Mononuclear cell (primary cell): Measurements from ENCODE around the gene ZCCHC14. TPM values are rescaled to one million over a fixed set of nuclear protein-coding genes. Genes with fewer than 3 reads are reported as not detected.
A peak's percentile ranks its signal among the peaks of the same experiment; 100 is the strongest.

ENCODE experiments used
- H3K27me3 ChIP-seq: 2 replicates; pipeline ENCODE4 v1.6.0; 2011; ENCODE audit warnings: low read length, control low read depth; ENCODE audit not compliant: insufficient read depth
- H3K4me1 ChIP-seq: 2 replicates; pipeline ENCODE4 v1.5.1; 2011; ENCODE audit warnings: mild to moderate bottlenecking, low read length, control low read depth; ENCODE audit not compliant: insufficient read depth
- H3K4me3 ChIP-seq: 2 replicates; pipeline ENCODE4 v1.5.1; 2011; ENCODE audit warnings: mild to moderate bottlenecking, low read length, moderate library complexity
- H3K9me3 ChIP-seq: 2 replicates; pipeline ENCODE4 v1.5.1; 2011; ENCODE audit warnings: low read depth, mild to moderate bottlenecking, control low read depth, low read length
- total RNA-seq: library from RNA; depleted of rRNA; stranded (reverse); fragments of >200 nt; gene quantifications from one replicate; pipeline ENCODE4 v1.2.3, GENCODE V29; 2012

The ZCCHC14 gene
- total RNA-seq, 1 donor, result 6.0 TPM

DNA sequence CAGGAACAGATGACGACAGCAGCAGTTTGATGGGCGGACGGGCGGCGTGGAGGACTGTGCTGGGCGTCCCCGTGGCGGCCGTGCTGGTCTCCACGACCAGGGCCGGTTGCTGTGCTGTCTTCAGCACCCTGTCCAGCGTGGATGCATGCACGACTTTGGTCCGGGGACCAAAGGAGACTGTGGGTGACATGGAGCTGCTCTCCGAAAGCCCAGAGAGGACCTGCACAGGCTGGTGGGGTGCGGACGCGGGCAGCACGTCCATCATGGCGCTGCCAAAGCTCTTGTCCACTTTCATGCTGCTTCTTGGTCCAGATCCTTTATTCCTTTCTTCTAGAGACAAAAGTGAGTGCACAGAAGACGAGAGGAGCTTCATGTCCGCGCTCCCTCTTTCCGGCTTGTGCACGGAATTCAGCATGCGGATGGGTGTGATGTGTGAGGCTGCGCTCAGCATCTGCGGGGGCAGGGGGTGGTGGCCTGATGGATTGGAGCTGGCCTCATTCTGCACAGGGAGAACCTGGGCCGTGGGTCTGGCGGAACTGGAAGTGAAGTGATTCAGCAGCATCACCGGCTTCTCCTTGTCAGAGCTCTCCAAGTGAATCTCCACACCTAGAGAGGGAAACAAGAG lies 80.3 kb downstream of the ZCCHC14 start:
- no peaks in the 10 kb centered on the region for H3K27me3 ChIP-seq
- no peaks in the 10 kb centered on the region for H3K9me3 ChIP-seq
- no peak overlapping the region for H3K4me3 ChIP-seq
- H3K4me1 ChIP-seq, result no peaks in the 10 kb centered on the region

GRCh38 chr16:87411375-87412271 lies 81.2 kb downstream of the ZCCHC14 start:
- H3K27me3 ChIP-seq, result no peaks in the 10 kb centered on the region
- H3K4me3 ChIP-seq, result no peak overlapping the region
- H3K9me3 ChIP-seq, result no peaks in the 10 kb centered on the region
- H3K4me1 ChIP-seq, result peaks cover 5% of the 10 kb centered on the region

DNA sequence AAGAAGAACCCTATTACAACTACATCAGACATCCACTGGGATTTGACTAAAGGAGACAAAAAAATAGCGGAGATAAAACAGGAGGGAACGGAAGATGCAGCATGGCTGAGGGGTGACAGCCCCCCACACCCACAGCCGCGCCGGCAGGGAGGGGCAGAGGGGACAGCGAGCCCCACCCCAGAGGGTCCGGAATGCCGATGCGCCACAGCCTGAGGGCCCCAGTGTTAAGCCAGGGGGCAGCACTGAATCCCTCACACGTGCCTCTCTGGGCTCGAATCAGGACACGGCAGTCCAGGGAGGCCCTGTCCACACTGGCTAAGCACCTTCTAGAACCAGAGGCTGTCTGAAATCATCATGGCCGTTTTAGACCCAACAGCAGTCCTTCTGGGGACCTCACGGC lies 81.9 kb downstream of the ZCCHC14 start:
- Histone ChIP-seq H3K4me3 (no peak overlapping the region), H3K4me1 (peaks cover 9% of the 10 kb centered on the region), H3K9me3 (no peaks in the 10 kb centered on the region), H3K27me3 (no peaks in the 10 kb centered on the region)

DNA sequence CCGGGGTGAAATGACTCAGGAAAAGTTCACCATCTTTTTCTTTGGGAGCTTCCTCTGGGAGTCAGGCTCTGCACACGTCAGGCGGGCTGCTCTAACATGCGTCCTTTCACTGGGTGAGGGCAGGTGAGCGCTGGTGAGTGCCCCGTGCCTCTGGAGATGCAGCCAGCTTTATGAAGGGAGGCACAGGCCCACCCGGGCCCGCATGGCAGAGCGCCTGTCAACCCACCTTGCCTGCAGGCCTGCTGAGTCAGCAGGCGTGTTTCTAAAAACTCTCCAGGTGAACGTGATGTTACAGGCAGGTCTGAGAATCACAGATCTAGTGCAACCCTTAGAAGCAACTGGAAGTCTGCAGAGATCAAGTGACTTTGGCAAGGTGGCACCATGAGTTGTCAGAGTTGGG lies 82.3 kb downstream of the ZCCHC14 start:
- Histone ChIP-seq H3K27me3 (no peaks in the 10 kb centered on the region), H3K4me1 (peaks cover 9% of the 10 kb centered on the region), H3K9me3 (no peaks in the 10 kb centered on the region), H3K4me3 (no peak overlapping the region)

GRCh38 chr16:87409781-87410180 lies 83.0 kb downstream of the ZCCHC14 start:
- H3K27me3 ChIP-seq, result no peaks in the 10 kb centered on the region
- no peak overlapping the region for H3K4me3 ChIP-seq
- peaks cover 9% of the 10 kb centered on the region for H3K4me1 ChIP-seq
- no peaks in the 10 kb centered on the region for H3K9me3 ChIP-seq

DNA sequence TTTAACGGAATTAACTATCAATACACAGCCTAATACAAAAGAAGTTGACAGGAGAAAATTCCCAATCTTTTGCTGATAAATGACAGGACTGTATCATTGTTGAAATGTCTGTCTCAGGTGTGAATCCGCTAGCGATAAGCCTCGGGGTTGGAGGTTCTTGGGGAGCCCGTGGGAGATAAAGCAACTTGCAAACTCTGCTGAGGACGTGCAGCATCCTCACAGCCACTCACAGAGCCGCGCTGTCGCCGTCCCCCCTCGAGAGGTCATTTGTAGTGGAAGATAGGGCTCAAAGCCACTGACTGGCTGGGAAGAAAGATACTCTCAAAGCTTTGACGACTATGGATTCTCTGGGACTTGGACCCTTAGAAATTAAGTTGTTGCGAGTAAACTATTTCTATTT lies 83.7 kb downstream of the ZCCHC14 start:
- H3K4me3 ChIP-seq, result no peak overlapping the region

DNA sequence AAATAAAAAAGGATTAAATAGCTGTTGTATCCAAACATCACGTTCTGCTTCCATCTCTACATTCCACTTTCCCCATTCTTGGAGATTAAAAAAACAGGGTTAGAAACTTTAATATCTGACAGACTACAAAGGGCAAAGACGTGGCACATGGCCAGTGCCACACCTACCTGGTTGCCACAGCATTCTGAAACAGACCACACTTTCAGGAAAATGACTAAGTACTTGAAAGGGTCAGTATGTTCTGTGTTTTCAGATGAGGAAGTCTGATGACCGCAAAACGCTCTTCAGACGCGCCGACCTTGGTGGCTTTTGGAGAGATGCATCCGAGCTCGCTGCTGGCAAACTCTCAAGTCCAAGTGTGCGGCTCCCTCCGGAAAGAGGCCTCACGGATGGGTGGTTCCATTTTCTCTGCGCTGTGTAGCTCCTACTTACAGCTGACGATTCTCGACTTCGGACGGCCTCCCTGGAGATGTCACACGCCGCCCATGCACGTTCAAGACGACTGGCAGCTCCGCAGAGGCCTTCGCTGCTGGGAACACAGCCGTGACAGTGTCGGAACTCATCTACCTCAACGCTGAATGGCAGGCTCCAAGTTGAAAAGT lies 85.2 kb downstream of the ZCCHC14 start:
- Histone ChIP-seq H3K4me3 (no peak overlapping the region), H3K9me3 (no peaks in the 10 kb centered on the region), H3K4me1 (peaks cover 9% of the 10 kb centered on the region), H3K27me3 (no peaks in the 10 kb centered on the region)

More for the DNA sequence above, 83.7 kb downstream of the ZCCHC14 start:
- Histone ChIP-seq H3K9me3 (no peaks in the 10 kb centered on the region), H3K27me3 (no peaks in the 10 kb centered on the region), H3K4me1 (peaks cover 9% of the 10 kb centered on the region)

DNA sequence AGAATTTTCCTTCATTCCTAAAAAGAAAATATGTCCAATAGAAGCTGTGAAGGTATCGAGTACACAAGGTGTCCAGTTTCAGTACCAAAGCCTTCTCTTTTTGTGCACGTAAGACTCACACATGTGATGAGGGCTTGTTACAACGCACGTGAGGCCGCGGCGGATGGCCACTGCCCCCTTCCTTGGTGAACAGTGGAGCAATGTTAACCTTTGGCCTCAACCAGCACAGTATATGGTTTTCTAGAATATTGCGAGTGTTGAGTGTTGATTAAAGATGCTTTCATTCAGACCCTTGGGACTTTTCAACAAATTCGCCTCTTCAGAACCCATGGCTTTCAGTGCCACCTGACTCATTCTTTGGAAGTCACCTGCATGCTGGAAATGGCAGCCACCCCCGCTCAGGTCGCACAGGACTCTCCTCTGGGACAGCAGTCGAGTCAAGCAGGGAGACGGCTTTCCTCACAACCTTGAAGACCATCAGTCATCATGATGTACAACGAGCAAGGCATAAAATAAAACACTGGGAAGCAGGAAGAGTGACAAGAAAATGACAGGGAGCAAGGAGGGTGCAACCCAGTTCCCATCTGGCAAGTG lies 86.2 kb downstream of the ZCCHC14 start:
- Histone ChIP-seq H3K4me3 (no peak overlapping the region), H3K27me3 (no peaks in the 10 kb centered on the region), H3K4me1 (peaks cover 9% of the 10 kb centered on the region), H3K9me3 (no peaks in the 10 kb centered on the region)

DNA sequence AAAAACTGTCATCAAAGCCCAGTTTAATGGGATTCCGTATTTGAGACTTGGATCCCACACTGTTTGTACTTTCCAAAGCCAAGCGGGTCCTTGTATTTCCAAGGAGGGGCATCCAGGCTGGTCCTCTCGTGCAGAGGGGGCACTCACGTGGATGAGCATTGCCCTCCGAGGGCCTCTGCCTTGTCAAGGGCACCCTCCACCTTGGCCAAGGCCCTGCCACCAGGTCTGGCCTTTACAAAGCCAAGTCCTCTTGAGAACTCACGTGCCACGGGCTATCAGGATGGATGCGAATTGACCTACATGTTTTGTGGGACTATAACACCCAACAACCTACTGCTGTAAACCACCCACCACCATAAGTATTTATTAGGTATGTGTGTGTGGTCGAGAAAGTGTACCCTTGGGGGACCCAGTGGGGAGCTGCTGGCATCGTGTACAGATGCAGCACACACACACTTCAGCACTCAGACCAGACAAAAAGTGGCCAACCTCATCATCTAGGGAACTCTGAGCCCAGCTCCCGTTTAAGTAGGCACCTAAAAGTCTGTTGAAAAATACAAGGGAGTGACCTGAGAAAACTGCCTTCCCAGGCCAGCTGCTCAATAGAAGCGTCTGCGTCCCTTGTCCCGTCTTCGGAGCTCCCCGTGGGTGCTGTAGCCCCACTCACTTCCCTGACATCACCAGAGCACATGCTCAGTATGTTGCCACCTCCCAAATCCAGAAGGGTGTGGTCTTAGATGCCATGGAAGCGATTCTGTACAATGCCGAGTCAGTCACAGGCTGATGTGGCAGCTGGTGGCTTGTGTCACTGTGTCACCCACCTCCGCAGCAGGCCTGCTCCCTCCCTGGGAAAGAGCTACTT lies 87.8 kb downstream of the ZCCHC14 start:
- H3K27me3 ChIP-seq, result no peaks in the 10 kb centered on the region
- peaks cover 9% of the 10 kb centered on the region for H3K4me1 ChIP-seq
- no peaks in the 10 kb centered on the region for H3K9me3 ChIP-seq
- H3K4me3 ChIP-seq, result no peak overlapping the region

- H3K4me1 ChIP-seq, result peaks cover 33% of the 10 kb centered on the region
- no peaks in the 10 kb centered on the region for H3K9me3 ChIP-seq
- H3K4me3 ChIP-seq, result no peak overlapping the region
- no peaks in the 10 kb centered on the region for H3K27me3 ChIP-seq
Observed at GRCh38 chr16:87395181-87395842, 97.5 kb downstream of the ZCCHC14 start.

DNA sequence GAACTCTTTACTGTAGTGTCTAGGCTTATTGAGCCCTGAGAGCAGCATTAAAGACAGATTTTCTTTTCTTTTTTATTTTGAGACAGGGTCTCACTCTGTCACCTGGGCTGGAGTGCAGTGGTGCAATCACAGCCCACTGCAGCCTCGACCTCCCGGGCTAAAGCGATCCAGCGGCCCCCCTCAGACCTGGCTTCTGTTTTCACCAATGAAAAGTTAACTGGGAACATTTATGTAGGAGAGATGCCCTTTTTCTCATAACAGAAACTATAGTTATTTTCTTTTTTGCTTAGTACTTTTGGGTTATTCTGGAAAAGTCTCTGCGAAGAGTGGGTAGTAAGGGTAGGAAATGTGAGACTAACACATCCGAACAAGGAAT lies 99.2 kb downstream of the ZCCHC14 start:
- Histone ChIP-seq H3K4me1 (peaks cover 38% of the 10 kb centered on the region), H3K9me3 (no peaks in the 10 kb centered on the region), H3K4me3 (peak overlapping the region; percentile 69), H3K27me3 (no peaks in the 10 kb centered on the region)

DNA sequence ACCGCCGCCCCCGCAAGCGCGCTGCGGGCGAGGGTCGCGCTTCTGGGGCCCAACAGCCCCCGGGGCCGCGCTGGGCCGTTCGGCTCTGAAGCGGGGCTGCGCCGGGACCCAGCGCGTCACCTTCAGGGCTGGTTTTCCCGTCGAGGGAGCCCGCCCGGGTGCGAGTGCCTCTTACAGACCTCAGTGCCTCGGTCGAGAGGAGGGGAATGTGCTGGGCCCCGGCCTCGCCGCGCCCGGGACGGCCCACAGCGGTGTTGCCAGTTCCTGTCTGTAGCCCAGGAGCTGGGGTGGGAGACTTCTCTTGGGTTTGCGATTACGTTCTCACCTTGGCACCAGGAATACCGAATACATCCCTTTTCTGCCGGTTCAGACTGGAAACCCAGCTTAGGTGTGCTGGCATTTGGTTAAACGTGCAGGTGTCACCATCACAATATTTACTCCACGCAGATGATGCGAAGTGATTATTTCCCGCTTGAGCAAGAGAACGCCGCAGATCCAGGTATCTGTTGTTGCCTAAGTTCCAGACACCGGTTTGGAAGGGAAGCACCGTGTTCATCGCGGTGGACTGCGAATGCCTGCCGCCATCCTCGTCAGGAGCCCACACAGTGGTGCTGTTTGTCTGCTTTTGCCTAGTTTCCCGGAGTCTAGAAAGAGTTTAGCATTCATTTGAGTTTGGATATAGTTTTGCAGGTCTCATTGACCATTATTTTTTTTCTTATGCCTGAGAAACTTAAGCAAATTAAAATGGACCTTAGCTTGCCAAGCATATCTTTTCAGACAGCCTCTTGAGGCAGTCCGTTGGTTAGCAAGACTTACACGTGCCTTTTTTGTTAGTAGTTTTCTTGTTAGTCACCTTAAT lies 99.8 kb downstream of the ZCCHC14 start:
- Histone ChIP-seq H3K4me3 (peak overlapping the region; percentile 69), H3K4me1 (peaks cover 40% of the 10 kb centered on the region), H3K27me3 (no peaks in the 10 kb centered on the region), H3K9me3 (no peaks in the 10 kb centered on the region)
